SK-MEL-5 (cell line): ENCODE data around the gene DUSP21. TPM values are rescaled to one million over a fixed set of nuclear protein-coding genes. Genes with fewer than 3 reads are reported as not detected.
"Not testable (repeated sequence)": the region's sequence is repeated elsewhere in the genome, so short reads cannot be mapped to it uniquely, and the experiment has no call there.

ENCODE experiments used
- DNase-seq: peaks from one replicate; pipeline ENCODE4 v3.0.0-alpha.2; 2016; ENCODE audit warnings: low read depth, low spot score
- in situ Hi-C: cut with HindIII; loops from 2 replicates; pipeline ENCODE4 v1.10.0; 2016; ENCODE audit warnings: low sequenced_read_pairs, high pct_unique_total_duplicates, low pct_unique_long_range_greater_than_20kb
- polyA plus RNA-seq, 2 experiments: library from polyadenylated mRNA; depleted of rRNA; stranded (reverse); fragments of >200 nt; gene quantifications; 2 replicates each; pipeline ENCODE4 v1.2.3, GENCODE V29; 2015
- total RNA-seq: library from RNA; depleted of rRNA; stranded (reverse); fragments of >200 nt; shearing (Covaris generic); gene quantifications from 2 replicates; pipeline ENCODE4 v1.2.3, GENCODE V29; 2014; rRNA removed

DUSP21 gene
- not detected in 2 replicates for total RNA-seq
- not detected in 2 replicates for polyA plus RNA-seq (2015; cell fraction: cytosol; rRNA removed)
- not detected in 2 replicates for polyA plus RNA-seq (2015; cell fraction: nucleus; rRNA removed)

DNA sequence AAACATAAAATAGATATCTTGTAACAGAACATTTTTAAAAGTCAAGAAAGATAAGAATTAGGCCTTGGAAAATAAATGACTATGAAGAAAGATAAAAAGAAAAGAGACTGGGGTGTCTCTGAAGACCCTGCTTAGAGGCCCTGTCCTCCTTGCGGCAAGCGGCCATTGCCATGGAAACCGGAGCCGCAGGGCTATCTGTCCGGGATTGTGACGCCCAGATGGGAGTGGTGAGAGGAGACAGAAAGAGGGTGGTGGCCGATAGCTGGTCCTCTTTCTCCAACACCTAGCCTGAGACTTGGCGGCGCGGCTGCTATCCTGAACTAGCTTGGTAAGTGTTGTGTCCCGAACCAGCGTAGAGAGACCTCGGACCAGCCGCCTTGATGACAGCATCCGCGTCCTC lies at the start of gene DUSP21:
Gene DUSP21, plus strand, starts transcription at position 269 of the 400 bp plus-strand sequence. Its CDS starts 112 bp downstream, at position 381.
- in situ Hi-C loops: no loop called here
- DNase-seq: no peak

DNA sequence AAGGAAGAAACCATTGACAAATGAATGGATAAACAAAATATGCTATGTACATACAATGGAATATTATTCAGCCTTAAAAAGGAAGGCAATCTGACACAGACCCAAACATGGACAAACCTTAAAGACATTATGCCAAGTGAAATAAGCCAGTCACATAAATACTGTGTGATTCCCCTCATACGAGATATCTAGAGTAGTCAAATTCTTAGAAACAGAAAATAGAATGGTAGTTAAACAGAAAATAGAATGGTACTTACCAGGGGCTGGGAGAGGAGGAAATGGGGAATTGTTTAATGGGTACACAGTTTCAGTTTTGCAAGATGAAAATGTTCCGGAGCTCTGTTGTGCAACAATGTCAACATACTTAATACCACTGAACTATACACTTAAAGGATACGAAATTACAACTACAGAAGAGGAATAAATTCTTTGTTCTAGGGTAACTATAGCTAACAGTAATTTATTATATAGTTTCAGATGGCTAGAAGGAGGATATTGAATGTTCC lies 47.8 kb upstream of the DUSP21 start:
- no peak for DNase-seq
- in situ Hi-C loops: no loop called here

DNA sequence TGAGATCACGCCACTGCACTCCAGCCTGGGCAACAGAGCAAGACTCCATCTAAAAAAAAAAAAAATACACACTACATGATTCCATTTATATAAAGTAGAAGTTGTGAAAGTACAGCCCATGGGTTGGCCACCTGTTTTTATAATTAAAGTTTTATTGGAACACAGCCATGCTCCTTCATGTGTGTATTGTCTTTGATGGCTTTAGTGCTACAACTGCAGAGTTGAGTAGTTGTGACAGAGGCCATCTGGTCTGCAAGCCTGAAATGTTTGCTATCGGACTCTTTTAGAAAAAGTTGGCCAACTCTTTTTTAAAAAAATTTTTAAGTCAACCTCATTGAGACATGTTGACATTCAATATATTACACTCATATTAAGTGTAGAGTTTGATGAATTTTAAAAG lies 41.2 kb upstream of the DUSP21 start:
- in situ Hi-C loops: no loop called here

DNA sequence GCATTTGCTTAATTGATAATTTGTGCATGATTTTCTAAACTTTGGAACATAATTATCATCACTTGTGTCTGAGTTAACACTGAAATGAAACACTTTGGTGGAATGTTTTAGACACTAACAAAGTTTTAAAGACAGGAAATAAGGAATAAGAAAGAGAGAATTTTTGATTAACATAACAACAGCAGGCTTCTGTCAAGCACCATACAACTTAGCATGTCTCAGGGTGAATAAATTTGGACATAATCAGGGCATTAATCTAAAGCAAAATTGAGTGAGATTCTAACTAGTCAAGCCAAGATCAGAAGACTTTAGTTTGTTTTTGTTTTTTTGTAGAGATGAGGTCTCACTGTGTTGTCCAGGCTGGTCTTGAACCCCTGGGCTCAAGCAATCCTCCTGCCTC lies 28.1 kb upstream of the DUSP21 start:
- in situ Hi-C loops: no loop called here
- DNase-seq: no peak

More for the DNA sequence above, 41.2 kb upstream of the DUSP21 start:
- DNase-seq: no peak

DNA sequence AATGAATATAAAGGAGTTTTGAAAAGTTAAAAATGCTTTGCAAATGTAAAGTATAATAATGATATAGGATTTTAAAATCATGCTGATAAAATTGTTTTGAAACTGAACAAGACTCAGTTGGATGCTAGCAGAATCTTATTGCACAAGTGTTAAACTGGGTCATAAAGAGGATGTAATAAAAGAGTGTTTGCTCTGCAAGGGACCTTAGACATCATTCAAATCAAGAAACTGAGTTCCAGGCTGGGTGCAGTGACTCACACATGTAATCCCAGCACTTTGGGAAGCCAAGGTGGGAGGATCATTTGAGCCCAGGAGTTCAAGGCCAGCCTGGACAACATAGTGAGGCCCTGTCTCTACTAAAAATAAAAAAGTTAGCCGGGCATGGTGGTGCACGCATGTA lies 27.5 kb upstream of the DUSP21 start:
- no peak for DNase-seq
- in situ Hi-C loops: no loop called here

DNA sequence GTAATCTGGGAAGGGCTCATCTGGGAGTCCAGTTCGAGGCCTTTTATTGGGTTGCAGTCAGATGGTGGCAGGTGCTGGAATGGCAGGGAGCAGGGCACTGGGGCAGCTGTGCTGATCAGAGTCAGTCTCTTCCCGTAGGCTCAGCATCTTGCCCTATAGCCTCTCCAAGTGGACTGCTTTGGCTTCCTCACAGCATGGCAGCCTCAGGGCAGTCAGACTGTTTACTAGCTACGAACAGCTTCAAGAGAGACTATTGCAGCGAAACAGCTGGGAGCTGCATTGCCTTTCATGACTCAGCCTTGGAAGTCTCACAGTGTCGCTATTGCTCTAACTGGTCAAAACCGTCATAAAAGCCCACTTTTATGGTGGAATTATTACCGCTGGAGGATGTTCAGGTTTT lies 26.8 kb upstream of the DUSP21 start:
- DNase-seq: no peak
- in situ Hi-C loops: no loop called here

DNA sequence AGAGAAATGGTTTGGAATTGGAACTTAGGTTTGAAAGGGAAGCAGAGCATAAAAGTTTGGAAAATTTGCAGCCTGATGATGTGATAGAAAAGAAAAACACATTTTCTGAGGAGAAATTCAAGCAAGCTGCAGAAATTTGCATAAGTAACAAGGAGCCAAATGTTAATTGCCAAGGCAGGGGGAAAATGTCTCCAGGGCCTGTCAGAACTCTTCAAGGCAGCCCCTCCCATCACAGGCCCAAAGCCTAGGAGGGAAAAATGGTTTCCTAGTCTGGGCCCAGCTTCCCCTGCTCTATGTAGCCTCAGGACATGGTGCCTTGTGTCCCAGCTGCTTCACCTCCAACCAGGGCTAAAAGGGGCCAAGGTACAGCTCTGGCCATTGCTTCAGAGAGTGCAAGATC lies 21.2 kb upstream of the DUSP21 start:
- in situ Hi-C loops: no loop called here
- DNase-seq: no peak

DNA sequence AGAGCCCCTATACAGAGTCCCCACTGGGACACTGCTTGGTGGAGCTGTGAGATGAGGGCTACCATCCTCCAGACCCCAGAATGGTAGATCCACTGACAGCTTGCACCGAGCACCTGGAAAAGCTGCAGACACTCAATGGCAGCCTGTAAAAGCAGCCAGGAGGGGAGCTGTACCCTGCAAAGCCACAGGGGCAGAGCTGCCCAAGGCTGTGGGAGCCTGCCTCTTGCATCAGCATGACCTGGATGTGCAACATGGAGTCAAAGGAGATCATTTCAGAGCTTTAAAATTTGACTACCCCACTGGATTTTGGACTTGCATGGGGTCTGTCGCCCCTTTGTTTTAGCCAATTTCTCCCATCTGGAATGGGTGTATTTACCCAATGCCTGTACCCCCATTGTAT lies 20.6 kb upstream of the DUSP21 start:
- in situ Hi-C loops, DNase-seq: not testable (repeated sequence)

DNA sequence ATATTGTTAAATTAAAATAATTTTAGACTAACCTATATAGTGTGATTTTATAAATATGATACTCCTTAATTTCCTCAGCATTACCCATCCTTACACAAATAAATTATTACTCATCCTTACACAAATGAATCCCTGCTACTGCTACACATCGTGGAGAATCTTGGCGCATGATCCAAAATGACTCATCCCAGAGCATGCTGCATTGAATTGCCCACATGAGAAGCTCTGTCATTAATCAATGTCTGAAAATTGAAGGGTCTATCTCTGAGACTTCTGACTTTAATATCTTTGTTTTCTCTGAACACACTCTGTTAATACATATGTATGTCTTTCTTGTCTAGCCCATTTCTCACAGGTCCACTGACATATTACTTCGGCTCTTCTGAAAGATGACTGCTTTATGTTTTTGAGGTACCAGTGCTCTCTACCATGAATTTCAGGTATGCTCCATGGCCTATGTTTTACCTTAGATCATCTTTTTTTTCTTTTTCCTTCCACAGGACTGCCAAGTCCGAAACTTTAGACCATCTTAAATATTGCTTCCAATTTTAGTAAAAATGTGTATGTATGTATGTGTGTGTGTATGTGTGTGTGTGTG lies 15.7 kb upstream of the DUSP21 start:
- in situ Hi-C loops: no loop called here
- peak; percentile 37 for DNase-seq

DNA sequence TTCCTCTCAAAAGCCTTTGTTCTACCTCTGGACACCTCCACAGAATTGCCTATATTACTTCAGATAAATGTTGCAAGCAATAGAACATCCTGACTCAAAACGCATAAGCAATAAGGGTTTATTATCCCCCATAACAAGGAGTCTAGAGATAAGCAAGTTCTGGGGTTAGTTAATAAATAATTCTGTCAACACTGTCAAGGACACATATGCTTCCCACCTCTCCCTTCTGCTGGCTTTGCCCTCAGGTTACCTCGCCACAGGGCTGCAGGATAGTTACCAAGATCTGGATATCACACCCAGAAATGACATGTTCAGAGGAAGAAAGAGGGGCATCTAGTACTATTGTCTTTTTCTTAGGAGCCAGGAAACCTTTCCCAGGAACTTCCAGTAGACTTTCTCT lies 14.0 kb upstream of the DUSP21 start:
- no peak for DNase-seq

DNA sequence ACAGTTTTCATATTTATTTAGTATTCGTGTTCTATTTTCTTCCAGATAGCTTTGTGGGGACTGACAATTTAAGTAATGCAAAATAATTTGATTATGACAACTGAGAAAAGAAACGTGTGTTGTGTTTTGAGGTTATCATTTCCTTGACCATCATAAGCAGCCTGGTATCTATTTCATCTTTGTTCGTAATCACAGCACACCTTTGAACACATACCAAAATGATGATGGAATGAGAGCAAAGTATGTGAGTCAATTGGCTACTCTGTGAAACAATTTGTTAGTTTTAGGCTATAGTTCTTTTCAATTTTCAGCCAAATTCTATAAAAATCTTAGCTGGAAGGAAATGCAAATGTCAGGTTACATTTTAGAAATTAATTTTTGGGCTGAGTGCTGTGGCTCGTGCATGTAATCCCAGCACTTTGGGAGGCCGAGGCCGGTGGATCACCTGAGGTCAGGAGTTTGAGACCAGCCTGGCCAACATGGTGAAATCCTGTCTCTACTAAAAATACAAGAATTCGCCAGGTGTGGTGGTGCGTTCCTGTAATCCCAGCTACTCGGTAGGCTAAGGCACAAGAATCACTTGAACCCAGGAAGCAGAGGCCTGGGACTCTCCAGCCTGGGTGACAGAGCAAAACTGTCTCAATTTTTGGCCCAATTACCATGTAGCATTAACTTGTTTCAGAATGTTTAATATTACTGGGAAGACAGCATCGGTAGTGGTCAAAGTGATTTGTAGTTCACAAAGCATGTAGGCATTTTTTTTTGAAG lies 1.1 kb upstream of the DUSP21 start:
- DNase-seq: no peak
- in situ Hi-C loops: no loop called here

More for the DNA sequence above, 14.0 kb upstream of the DUSP21 start:
- in situ Hi-C loops: no loop called here

DNA sequence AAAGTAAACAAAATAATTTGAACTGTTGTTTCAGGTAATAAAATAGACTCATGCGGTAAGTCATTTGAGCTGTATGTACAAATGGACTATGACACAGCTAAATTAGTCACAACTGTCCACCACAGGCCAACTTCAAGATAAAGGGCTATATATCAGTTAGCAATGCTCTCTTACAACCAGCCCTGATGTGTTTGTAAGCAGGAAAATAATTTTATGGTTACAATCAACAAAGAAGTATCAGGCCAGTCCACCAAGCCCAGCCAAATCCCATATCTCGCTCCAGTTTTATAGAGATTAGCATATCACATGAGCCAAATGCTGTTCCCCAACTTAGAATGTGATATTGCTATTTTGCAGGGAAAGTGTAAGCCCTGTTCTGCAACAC lies 511 bp upstream of the DUSP21 start:
- in situ Hi-C loops: no loop called here
- DNase-seq: no peak

DNA sequence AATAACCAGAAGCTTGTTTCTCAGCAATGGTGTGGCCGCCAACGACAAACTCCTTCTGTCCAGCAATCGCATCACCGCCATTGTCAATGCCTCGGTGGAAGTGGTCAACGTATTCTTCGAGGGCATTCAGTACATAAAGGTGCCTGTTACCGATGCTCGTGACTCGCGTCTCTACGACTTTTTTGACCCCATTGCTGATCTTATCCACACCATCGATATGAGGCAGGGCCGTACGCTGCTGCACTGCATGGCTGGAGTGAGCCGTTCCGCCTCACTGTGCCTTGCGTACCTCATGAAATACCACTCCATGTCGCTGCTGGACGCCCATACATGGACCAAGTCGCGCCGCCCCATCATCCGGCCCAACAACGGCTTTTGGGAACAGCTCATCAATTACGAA lies 383 bp downstream of the DUSP21 start:
- no peak for DNase-seq
- in situ Hi-C loops: no loop called here

DNA sequence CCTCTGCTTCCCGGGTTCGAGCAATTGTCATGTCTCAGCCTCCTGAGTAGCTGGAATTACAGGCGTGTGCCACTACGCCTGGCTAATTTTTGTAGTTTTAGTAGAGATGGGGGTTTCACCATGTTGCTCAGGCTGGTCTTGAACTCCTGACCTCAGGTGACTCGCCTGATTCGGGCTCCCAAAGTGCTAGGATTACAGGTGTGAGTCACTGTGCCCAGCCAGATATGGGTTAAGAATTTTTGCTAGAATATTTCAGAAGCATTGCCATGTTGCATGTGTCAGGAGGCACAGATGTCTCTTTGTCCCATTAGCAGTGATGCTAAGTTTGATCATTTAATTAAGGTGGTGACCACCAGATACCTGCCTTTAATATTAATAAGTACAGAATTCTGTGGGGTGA lies 7.1 kb downstream of the DUSP21 start:
- in situ Hi-C loops, DNase-seq: not testable (repeated sequence)

DNA sequence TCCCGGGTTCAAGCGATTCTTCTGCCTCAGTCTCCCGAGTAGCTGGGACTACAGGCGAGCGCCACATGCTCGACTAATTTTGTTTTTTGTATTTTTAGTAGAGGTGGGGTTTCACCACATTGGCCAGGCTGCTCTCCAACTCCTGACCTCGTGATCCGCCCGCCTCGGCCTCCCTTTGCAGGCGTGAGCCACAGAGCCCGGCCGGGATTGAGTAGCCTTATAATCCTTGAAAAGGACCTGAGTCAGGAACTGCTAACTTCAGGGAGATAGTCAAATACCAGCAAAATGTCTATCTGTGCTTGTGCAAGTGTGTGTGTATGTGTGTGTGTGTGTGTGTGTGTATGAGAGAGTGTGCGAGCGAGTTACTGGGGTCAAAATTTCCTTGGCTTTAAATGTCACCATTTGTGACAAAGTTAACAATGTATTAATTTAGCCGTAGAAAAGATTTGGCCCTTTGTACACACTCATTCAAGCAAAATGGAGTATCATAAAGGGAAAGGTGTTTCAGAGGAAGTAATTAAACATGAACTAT lies 27.4 kb downstream of the DUSP21 start:
- no peak for DNase-seq
- in situ Hi-C loops: no loop called here

DNA sequence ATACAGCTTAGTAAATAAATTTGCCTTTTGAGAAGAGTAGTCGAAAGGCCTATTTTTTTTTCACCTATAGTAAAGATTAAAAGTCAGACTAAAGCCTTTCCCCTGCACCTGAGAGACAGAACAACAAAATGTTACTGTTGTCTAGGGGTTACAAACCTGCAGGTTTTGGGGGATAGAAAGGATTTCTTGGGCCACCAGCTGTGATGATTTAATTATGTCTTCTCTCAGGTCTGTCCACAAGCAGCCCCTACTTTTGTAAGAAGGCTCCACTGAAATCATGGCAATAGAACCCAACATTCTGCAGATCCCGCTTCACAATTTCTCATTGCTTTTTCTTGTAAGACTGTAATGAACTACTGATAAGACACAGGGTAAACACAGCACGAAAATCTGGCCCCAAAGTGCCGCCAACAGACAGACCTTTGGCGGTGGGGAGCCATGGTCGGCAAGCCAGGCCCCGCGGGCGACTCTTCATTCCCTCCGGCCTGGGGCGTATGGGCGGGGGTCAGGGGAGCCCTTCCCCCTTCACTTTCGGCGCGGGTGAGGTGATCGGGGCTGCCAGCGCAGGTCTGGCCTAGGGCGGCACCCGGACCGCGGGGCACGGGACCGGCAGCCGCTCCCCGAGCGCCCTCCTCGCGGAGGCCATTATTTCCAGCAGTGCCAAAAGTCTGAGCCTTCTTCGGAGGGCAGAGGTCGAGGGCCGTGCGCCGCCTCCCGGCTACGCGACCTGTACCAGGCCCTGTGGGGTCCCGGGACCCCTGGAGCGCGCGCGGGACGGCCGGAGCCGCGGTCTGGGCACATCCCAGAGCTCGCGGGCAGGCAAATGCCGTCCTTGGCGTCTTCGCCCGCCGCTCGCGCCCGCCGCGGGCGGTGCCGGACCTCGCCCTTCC lies 28.4 kb downstream of the DUSP21 start:
- in situ Hi-C loops: no loop called here
- DNase-seq: no peak

DNA sequence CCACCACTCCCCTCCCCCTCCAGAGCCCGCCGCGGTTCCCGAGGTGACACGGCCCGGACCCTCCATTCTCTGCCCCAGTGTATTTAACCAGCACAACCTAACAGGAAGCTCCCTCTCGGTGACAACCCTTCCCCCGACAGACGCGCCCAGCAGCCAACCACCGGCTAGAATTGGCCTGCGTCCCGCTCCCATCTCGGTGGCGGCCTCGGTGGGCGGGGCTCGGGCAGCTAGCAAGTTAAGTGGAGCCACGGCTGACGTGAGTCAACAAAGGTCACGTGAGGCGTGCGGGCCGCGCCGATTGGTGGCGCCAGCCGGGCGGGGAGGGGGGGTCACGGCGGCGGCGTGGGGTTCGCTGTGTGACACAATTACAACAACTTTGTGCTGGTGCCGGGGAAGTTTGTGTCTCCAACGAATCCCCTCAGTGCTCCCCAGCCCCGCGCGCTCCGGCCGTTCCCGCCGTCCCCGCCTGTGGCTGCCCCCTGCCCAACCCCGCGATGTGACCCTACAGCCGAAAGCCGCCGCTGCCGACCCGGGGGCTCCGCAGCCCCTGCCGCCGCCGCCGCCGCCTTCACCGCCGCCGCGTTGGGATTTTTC lies 29.1 kb downstream of the DUSP21 start, which contains the start of gene KDM6A:
Gene KDM6A, plus strand, starts transcription at position 368 of the 594 bp plus-strand sequence. CDS start 364 bp downstream, outside the sequence.
- in situ Hi-C loops: no loop called here
- peak; percentile 92 for DNase-seq
